ENCODE measurements around the gene AEBP1. TPM values are rescaled to one million over a fixed set of nuclear protein-coding genes. Genes with fewer than 3 reads are reported as not detected.

AEBP1 gene
- total and polyA plus RNA-seq, 2 donors (not counting 1 experiment from before 2014, with no cell fraction given), result 44.4 to 133 TPM

DNA sequence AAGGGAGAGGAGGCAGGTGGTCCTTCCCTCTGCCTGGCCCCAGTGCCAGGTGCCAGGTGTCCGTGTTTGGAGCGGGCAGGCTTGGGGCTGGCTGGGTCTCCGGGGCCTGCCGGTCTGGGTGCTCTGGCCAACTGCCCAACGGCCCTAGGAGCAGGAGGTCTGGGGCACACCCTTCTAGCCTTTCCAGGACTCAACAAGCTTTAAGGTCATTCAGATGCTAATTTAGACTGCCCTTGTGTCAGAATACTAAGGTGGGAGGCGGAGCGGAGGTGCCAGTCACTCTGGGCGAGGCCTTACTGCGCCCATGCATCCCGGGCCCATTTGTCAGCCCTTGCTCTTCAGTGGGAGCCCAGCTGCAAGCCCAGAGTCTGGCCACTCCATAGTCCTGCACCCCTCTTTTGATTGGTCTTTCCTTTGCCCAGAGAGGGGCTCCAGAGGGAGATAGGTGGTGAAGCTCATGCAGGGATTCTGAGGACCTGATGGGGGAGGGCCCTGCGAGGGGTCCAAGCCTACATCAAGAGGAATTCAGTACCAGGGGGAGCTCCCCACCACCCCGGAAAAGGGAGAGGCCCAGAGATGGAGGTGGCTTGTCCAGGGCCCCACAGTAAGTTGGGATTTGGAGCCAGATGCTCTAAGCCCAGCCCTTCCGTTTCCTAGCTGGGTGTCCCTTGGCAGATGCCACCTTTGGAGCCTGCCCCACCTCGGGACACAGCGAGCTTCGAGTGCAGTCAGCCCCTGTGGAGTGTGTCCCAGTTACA lies 40.1 kb upstream of the AEBP1 start:
- H3K79me2 ChIP-seq (ENCODE audit: control insufficient read depth, insufficient read depth, low read length), result no peaks in the 10 kb centered on the region

DNA sequence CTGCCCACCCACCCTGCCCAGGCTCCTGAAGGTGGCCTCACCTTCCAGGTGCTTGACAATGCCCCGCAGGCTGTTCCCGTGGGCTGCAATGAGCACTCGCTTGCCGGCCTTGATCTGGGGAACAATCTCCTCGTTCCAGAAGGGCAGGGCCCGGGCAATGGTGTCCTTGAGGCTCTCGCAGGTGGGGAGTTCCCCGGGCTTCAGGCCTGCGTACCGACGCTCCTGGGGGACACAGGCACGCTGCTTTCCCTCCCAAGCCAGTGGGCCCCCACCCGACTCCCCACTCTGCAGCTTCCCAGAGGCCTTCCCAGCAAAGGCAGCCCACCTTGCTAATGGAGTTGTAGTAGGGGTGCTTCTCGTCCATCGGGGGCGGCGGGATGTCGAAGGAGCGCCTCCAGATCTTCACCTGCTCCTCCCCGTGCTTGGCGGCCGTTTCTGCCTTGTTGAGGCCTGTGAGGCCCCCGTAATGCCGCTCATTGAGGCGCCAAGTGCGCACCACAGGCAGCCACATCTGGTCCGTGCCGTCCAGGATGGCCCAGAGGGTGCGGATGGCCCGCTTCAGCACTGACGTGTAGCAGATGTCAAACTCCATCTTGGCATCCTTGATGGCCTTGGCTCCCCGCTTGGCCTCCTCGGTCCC lies 39.2 kb upstream of the AEBP1 start:
- Histone ChIP-seq H3K4me2 (ENCODE audit: extremely low read depth, insufficient read depth, low read length) (no peak overlapping the region), H3K27me3 (ENCODE audit: control insufficient read depth, insufficient read depth, low read length) (peaks cover 5% of the 10 kb centered on the region), H3K4me3 (replicated peaks in 1 of 4; ENCODE audit: control extremely low read depth in 1 of 4, insufficient read depth in 1 of 4, low read depth in 3 of 4, low read length in 4 of 4) (no peak overlapping the region), H2AFZ (ENCODE audit: low read length) (no peak overlapping the region), H3K36me3 (ENCODE audit: control insufficient read depth, insufficient read depth, low read length) (peaks cover 8% of the 10 kb centered on the region), H4K20me1 (ENCODE audit: control insufficient read depth, extremely low read depth, insufficient read depth, low read length) (no peaks in the 10 kb centered on the region), H3K79me2 (ENCODE audit: control insufficient read depth, insufficient read depth, low read length) (no peaks in the 10 kb centered on the region), H3K4me1 (ENCODE audit: control insufficient read depth, extremely low read depth, insufficient read depth, low read length) (no peaks in the 10 kb centered on the region), H3K9me3 (ENCODE audit: control insufficient read depth, insufficient read depth, low read depth, low read length) (no peaks in the 10 kb centered on the region), H3K9ac (ENCODE audit: insufficient read depth, low read length) (no peak overlapping the region), H3K27ac (ENCODE audit: insufficient read depth, low read length) (no peak overlapping the region)
- TF ChIP-seq, protein P1, sequence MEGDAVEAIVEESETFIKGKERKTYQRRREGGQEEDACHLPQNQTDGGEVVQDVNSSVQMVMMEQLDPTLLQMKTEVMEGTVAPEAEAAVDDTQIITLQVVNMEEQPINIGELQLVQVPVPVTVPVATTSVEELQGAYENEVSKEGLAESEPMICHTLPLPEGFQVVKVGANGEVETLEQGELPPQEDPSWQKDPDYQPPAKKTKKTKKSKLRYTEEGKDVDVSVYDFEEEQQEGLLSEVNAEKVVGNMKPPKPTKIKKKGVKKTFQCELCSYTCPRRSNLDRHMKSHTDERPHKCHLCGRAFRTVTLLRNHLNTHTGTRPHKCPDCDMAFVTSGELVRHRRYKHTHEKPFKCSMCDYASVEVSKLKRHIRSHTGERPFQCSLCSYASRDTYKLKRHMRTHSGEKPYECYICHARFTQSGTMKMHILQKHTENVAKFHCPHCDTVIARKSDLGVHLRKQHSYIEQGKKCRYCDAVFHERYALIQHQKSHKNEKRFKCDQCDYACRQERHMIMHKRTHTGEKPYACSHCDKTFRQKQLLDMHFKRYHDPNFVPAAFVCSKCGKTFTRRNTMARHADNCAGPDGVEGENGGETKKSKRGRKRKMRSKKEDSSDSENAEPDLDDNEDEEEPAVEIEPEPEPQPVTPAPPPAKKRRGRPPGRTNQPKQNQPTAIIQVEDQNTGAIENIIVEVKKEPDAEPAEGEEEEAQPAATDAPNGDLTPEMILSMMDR (conservative IDR thresholded peaks at IDR 0.05 in 1 of 2, IDR thresholded peaks at IDR 0.05 in 1 of 2; ENCODE audit: low read depth in 1 of 2, low read length in 2 of 2), result no peak
- TF ChIP-seq EZH2 (IDR thresholded peaks at IDR 0.05; ENCODE audit: low read length, missing control alignments), result no peak
- no peak for DNase-seq (ENCODE audit: low read depth in 2 of 2)

More for the DNA sequence above, 40.1 kb upstream of the AEBP1 start:
- Histone ChIP-seq H3K9me3 (ENCODE audit: control insufficient read depth, insufficient read depth, low read depth, low read length) (no peaks in the 10 kb centered on the region), H3K27ac (ENCODE audit: insufficient read depth, low read length) (no peak overlapping the region), H3K9ac (ENCODE audit: insufficient read depth, low read length) (no peak overlapping the region), H3K27me3 (ENCODE audit: control insufficient read depth, insufficient read depth, low read length) (peaks cover 5% of the 10 kb centered on the region), H3K36me3 (ENCODE audit: control insufficient read depth, insufficient read depth, low read length) (peaks cover 13% of the 10 kb centered on the region), H3K4me3 (replicated peaks in 1 of 4; ENCODE audit: control extremely low read depth in 1 of 4, insufficient read depth in 1 of 4, low read depth in 3 of 4, low read length in 4 of 4) (no peak overlapping the region), H4K20me1 (ENCODE audit: control insufficient read depth, extremely low read depth, insufficient read depth, low read length) (no peaks in the 10 kb centered on the region), H2AFZ (ENCODE audit: low read length) (no peak overlapping the region), H3K4me1 (ENCODE audit: control insufficient read depth, extremely low read depth, insufficient read depth, low read length) (no peaks in the 10 kb centered on the region), H3K4me2 (ENCODE audit: extremely low read depth, insufficient read depth, low read length) (no peak overlapping the region)
- no peak for DNase-seq (ENCODE audit: low read depth in 2 of 2)
- TF ChIP-seq, protein P1 (conservative IDR thresholded peaks at IDR 0.05 in 1 of 2, IDR thresholded peaks at IDR 0.05 in 1 of 2; ENCODE audit: low read depth in 1 of 2, low read length in 2 of 2), result no peak
- no peak for TF ChIP-seq EZH2 (IDR thresholded peaks at IDR 0.05; ENCODE audit: low read length, missing control alignments)

DNA sequence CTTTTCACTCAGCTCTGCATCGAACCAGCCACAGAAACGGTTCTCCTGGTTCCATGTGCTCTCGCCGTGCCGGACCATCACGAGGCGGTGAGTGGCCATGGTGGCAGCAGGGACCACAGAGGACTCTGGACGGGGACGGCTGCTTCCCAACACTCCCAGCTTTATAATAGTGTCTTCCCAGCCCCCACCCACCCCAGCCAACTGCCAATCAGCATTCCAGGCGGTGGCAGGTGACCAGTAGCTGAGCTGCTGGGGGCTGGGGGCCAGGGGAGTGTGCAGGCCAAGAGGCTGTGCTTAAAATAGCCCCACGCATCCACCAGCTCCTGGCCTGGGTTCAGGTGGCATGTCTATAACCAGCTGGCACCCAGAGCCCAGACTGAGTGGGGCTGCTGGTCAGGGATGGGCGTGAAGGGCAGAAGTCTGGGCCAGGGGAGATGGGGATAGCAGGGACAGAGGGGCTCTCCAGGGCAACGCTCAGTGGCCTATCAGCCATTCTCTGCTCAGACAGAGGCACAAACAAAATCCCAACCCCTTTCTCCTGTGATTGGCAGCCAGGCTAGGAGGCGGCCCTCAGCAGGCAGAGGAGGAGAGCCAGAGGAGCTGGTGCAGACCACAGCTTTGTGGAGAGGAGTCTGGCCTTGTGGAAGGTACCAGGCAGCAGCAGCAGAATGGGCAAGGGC lies 38.6 kb upstream of the AEBP1 start, which contains the start of gene PGAM2:
PGAM2 (minus strand) TSS at position 137 of the 680 bp plus-strand sequence; CDS start at position 99, 38 bp downstream.
- H2AFZ ChIP-seq (ENCODE audit: low read length), result no peak within 1 kb of the TSS
- no peak for DNase-seq (ENCODE audit: low read depth in 2 of 2)
- H3K4me2 ChIP-seq (ENCODE audit: extremely low read depth, insufficient read depth, low read length), result no peak within 1 kb of the TSS

More for the DNA sequence above, 38.6 kb upstream of the AEBP1 start, which contains the start of gene PGAM2:
- H3K4me3 ChIP-seq (replicated peaks in 1 of 4; ENCODE audit: control extremely low read depth in 1 of 4, insufficient read depth in 1 of 4, low read depth in 3 of 4, low read length in 4 of 4), result no peak within 1 kb of the TSS
- TF ChIP-seq, protein P1 (conservative IDR thresholded peaks at IDR 0.05 in 1 of 2, IDR thresholded peaks at IDR 0.05 in 1 of 2; ENCODE audit: low read depth in 1 of 2, low read length in 2 of 2), result no peak
- no peak for TF ChIP-seq EZH2 (IDR thresholded peaks at IDR 0.05; ENCODE audit: low read length, missing control alignments)
- no peak within 1 kb of the TSS for H3K9ac ChIP-seq (ENCODE audit: insufficient read depth, low read length)
- H3K4me1 ChIP-seq (ENCODE audit: control insufficient read depth, extremely low read depth, insufficient read depth, low read length), result no peaks in the 10 kb centered on the region
- no peaks in the 10 kb centered on the region for H4K20me1 ChIP-seq (ENCODE audit: control insufficient read depth, extremely low read depth, insufficient read depth, low read length)
- H3K27ac ChIP-seq (ENCODE audit: insufficient read depth, low read length), result no peak within 1 kb of the TSS
- H3K79me2 ChIP-seq (ENCODE audit: control insufficient read depth, insufficient read depth, low read length), result no peaks in the 10 kb centered on the region
- peaks cover 5% of the 10 kb centered on the region for H3K27me3 ChIP-seq (ENCODE audit: control insufficient read depth, insufficient read depth, low read length)
- no peaks in the 10 kb centered on the region for H3K9me3 ChIP-seq (ENCODE audit: control insufficient read depth, insufficient read depth, low read depth, low read length)
- H3K36me3 ChIP-seq (ENCODE audit: control insufficient read depth, insufficient read depth, low read length), result peaks cover 3% of the 10 kb centered on the region

Measured in fibroblast of lung (primary cell).